Left renal pelvis (tissue), 4 donors: ENCODE measurements around the gene FAT1. TPM values are rescaled to one million over a fixed set of nuclear protein-coding genes. Genes with fewer than 3 reads are reported as not detected.
"Not testable (repeated sequence)": the region's sequence is repeated elsewhere in the genome, so short reads cannot be mapped to it uniquely, and the experiment has no call there.

ENCODE experiments used
- DNase-seq, 4 donors: peaks; one replicate each; pipeline ENCODE4 v3.0.0-alpha.2; 2013; ENCODE audit warnings: low read depth in 4 of 4, low spot score in 3 of 4
- polyA plus RNA-seq, 4 donors: library from polyadenylated mRNA; unstranded; fragments of 120-200 nt; gene quantifications; one replicate each; pipeline ENCODE4 v1.2.1, GENCODE V29; 2013; ENCODE audit not compliant: insufficient read length in 4 of 4

Gene FAT1
- polyA plus RNA-seq, 4 donors = 84.3 to 242 (median 235) TPM

GRCh38 chr4:186666252-186666651, 57.4 kb downstream of the FAT1 start:
- DNase-seq = no peak

- no peak for DNase-seq
These were observed 63.3 kb downstream of the FAT1 start for GRCh38 chr4:186660403-186660802.

- DNase-seq = no peak
These were observed 63.7 kb downstream of the FAT1 start for GRCh38 chr4:186659935-186660334.

GRCh38 chr4:186659456-186659855, 64.2 kb downstream of the FAT1 start:
- not testable (repeated sequence) for DNase-seq

GRCh38 chr4:186658657-186659056, 65.0 kb downstream of the FAT1 start:
- no peak for DNase-seq

- DNase-seq = no peak
These were observed 65.9 kb downstream of the FAT1 start for GRCh38 chr4:186657764-186658163.

GRCh38 chr4:186653969-186654368, 69.7 kb downstream of the FAT1 start:
- DNase-seq = no peak

- no peak for DNase-seq
These were observed 72.0 kb downstream of the FAT1 start for GRCh38 chr4:186651624-186652023.

GRCh38 chr4:186651181-186651603, 72.5 kb downstream of the FAT1 start:
- no peak for DNase-seq

- no peak for DNase-seq
These were observed 73.1 kb downstream of the FAT1 start for GRCh38 chr4:186650401-186651180.

- no peak for DNase-seq
These were observed 75.8 kb downstream of the FAT1 start for GRCh38 chr4:186647821-186648220.

- DNase-seq = no peak
These were observed 78.9 kb downstream of the FAT1 start for GRCh38 chr4:186644737-186645261.

GRCh38 chr4:186644311-186644638, 79.4 kb downstream of the FAT1 start:
- no peak for DNase-seq

- DNase-seq = peak in 2 of 4 donors; percentile 14 to 29
These were observed 80.0 kb downstream of the FAT1 start for GRCh38 chr4:186643501-186644310.

GRCh38 chr4:186642998-186643397, 80.7 kb downstream of the FAT1 start:
- no peak for DNase-seq

- DNase-seq = no peak
These were observed 81.1 kb downstream of the FAT1 start for GRCh38 chr4:186642530-186642929.

- no peak for DNase-seq
These were observed 89.0 kb downstream of the FAT1 start for GRCh38 chr4:186634591-186635128.

- no peak for DNase-seq
These were observed 89.8 kb downstream of the FAT1 start for GRCh38 chr4:186633844-186634243.

- DNase-seq = no peak
These were observed 93.5 kb downstream of the FAT1 start for GRCh38 chr4:186630128-186630527.

- DNase-seq = no peak
These were observed 95.5 kb downstream of the FAT1 start for GRCh38 chr4:186628058-186628711.
